ENCODE measurements around the gene MINDY4. TPM values are rescaled to one million over a fixed set of nuclear protein-coding genes. Genes with fewer than 3 reads are reported as not detected.

MINDY4 gene
- total RNA-seq, 1 experiment from 2014 or later: 3.0 TPM

DNA sequence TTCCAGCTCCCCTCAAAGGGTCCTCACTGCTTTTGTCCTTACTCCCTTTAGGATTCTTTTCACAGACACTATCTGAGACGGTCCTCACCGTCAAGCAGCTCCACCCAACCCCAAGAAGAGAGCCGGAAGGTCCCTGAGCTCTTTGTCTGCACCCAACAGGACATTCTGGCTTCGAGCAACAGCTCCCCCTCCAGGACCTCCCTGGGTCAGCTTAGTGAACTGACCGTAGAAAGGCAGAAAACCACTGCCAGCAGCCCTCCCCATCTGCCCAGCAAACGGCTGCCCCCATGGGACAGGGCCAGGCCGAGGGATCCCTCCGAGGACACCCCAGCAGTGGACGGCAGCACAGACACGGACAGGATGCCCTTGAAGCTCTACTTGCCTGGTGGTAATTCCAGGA, 19.9 kb downstream of the MINDY4 start:
- Histone ChIP-seq H3K9me3 (ENCODE audit: low read length) (no peaks in the 10 kb centered on the region), H3F3A (ENCODE audit: low read length, unreplicated experiment) (no peaks in the 10 kb centered on the region), H3K79me2 (ENCODE audit: low read length) (no peaks in the 10 kb centered on the region), H3K9me2 (replicated peaks; ENCODE audit: low read length) (no peaks in the 10 kb centered on the region), H2AFZ (ENCODE audit: low read length) (no peak overlapping the region), H4K20me1 (ENCODE audit: low read length) (no peaks in the 10 kb centered on the region), H3K27ac (ENCODE audit: low read length) (no peak overlapping the region), H3K4me1 (ENCODE audit: insufficient read depth, low read length) (peaks cover 27% of the 10 kb centered on the region), H3K4me2 (ENCODE audit: low read length) (no peak overlapping the region), H3K36me3 (ENCODE audit: low read depth, low read length) (no peaks in the 10 kb centered on the region), H3K27me3 (ENCODE audit: low read length) (no peaks in the 10 kb centered on the region), H3K4me3 (ENCODE audit: low read length) (no peak overlapping the region), H3K9ac (ENCODE audit: low read length) (no peak overlapping the region)
- POLR2A ChIA-PET (ENCODE audit: unreplicated experiment): interaction anchor here (0.6 kb wide), 1 partner anchor 1165 kb away, joined by 3 read pairs; no protein-coding TSS in a partner anchor
- intact Hi-C loops (cut with micrococcal nuclease): no loop called here
- CTCF ChIA-PET: interaction anchor here (0.6 kb wide), 1 partner anchor 18 kb away, joined by 3 read pairs; no protein-coding TSS in a partner anchor
- no peak for ATAC-seq
- DNase-seq: no peak
- no TSS peak for BruUV-seq (replicated peaks)
- TF ChIP-seq EZH2 (IDR thresholded peaks at IDR 0.05; ENCODE audit: low read length, unreplicated experiment): no peak
- TF ChIP-seq, protein P1, sequence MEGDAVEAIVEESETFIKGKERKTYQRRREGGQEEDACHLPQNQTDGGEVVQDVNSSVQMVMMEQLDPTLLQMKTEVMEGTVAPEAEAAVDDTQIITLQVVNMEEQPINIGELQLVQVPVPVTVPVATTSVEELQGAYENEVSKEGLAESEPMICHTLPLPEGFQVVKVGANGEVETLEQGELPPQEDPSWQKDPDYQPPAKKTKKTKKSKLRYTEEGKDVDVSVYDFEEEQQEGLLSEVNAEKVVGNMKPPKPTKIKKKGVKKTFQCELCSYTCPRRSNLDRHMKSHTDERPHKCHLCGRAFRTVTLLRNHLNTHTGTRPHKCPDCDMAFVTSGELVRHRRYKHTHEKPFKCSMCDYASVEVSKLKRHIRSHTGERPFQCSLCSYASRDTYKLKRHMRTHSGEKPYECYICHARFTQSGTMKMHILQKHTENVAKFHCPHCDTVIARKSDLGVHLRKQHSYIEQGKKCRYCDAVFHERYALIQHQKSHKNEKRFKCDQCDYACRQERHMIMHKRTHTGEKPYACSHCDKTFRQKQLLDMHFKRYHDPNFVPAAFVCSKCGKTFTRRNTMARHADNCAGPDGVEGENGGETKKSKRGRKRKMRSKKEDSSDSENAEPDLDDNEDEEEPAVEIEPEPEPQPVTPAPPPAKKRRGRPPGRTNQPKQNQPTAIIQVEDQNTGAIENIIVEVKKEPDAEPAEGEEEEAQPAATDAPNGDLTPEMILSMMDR (conservative IDR thresholded peaks at IDR 0.05; ENCODE audit: low read depth, low read length): no peak
- TF ChIP-seq EZH2phosphoT487 (IDR thresholded peaks at IDR 0.05; ENCODE audit: borderline replicate concordance, low read length): no peak

DNA sequence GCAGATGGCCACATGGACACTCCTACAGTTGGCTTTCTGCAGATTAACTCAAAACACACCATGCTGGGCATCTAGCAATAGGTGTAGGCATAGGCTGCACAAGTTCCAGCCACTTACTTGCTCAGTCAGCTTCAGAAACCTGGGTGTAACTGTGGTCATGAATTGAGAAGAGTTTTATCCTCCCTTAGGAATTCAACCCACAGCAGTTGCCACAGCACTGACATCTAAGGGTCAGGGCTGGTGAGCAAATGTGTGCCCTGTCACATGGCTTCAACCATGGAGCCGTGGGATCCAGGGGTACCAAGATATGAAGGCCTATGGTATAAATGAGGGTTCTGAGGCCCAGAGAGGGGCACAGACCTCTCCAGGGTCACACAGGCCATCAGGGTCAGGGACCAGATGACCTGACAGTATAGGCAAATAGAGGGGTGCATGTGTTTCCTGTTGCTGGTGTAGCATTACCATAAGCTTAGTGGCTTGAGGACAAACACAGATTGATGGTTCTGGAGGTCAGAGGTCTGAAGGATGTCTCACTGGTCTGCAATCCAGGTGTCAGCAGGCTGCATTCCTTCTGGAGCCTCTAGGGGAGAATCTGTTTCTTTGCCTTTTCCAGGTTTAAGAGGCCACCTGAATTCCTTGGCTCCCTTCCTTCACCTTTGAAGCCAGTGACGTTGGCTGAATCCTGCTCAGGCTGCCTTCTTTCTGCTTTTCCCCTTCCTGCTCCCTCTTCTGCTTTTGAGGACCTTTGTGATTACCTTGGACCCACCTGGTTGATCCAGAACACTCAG, 24.1 kb downstream of the MINDY4 start:
- no TSS peak for BruUV-seq (replicated peaks)
- ChIA-PET CTCF (interaction anchor here (0.6 kb wide), 1 partner anchor 183 kb away, joined by 4 read pairs; no protein-coding TSS in a partner anchor), POLR2A (ENCODE audit: unreplicated experiment) (interaction anchor here (0.5 to 0.6 kb wide), 2 partner anchors 58 to 120 kb away, joined by 5 to 7 read pairs; no protein-coding TSS in a partner anchor)
- H4K20me1 ChIP-seq (ENCODE audit: low read length): no peaks in the 10 kb centered on the region
- DNase-seq: peak; percentile 69
- no peak overlapping the region for H3K9ac ChIP-seq (ENCODE audit: low read length)
- intact Hi-C loops (cut with micrococcal nuclease): no loop called here
- H3F3A ChIP-seq (ENCODE audit: low read length, unreplicated experiment): no peaks in the 10 kb centered on the region
- no peak overlapping the region for H2AFZ ChIP-seq (ENCODE audit: low read length)
- no peaks in the 10 kb centered on the region for H3K27me3 ChIP-seq (ENCODE audit: low read length)
- TF ChIP-seq EZH2phosphoT487 (IDR thresholded peaks at IDR 0.05; ENCODE audit: borderline replicate concordance, low read length) (no peak), EZH2 (IDR thresholded peaks at IDR 0.05; ENCODE audit: low read length, unreplicated experiment) (no peak)
- TF ChIP-seq, protein P1 (conservative IDR thresholded peaks at IDR 0.05; ENCODE audit: low read depth, low read length): no peak
- H3K9me2 ChIP-seq (replicated peaks; ENCODE audit: low read length): no peaks in the 10 kb centered on the region
- H3K4me3 ChIP-seq (ENCODE audit: low read length): no peak overlapping the region
- no peaks in the 10 kb centered on the region for H3K36me3 ChIP-seq (ENCODE audit: low read depth, low read length)
- H3K4me1 ChIP-seq (ENCODE audit: insufficient read depth, low read length): peaks cover 42% of the 10 kb centered on the region
- no peaks in the 10 kb centered on the region for H3K9me3 ChIP-seq (ENCODE audit: low read length)
- no peaks in the 10 kb centered on the region for H3K79me2 ChIP-seq (ENCODE audit: low read length)
- H3K27ac ChIP-seq (ENCODE audit: low read length): 0 out of 2 replicates have a peak overlapping the region, but pooled peaks have one; percentile 6
- peak overlapping the region; percentile 28; the same call in 1 of the 2 replicates for H3K4me2 ChIP-seq (ENCODE audit: low read length)
- peak; percentile 9 for ATAC-seq

Measured in PC-3 (cell line).